Glomerular visceral epithelial cell (primary cell): ENCODE data around the gene CHMP4A.
A peak's percentile ranks its signal among the peaks of the same experiment; 100 is the strongest.

Experiments
- DNase-seq: peaks from one replicate; pipeline ENCODE4 v3.0.0-alpha.2; 2016; ENCODE audit errors: extremely low spot score

Gene CHMP4A

GRCh38 chr14:24195186-24196070 lies 17.9 kb downstream of the CHMP4A start, which contains the start of gene TM9SF1:
Gene TM9SF1, minus strand, starts transcription at chr14:24195441. Its CDS starts 422 bp downstream, at chr14:24195019.
- peak; percentile 87 for DNase-seq

GRCh38 chr14:24194873-24195185 lies 18.5 kb downstream of the CHMP4A start:
- no peak for DNase-seq

GRCh38 chr14:24194186-24194872 lies 19.0 kb downstream of the CHMP4A start:
- no peak for DNase-seq

GRCh38 chr14:24192933-24193332 lies 20.4 kb downstream of the CHMP4A start:
- DNase-seq, result no peak

GRCh38 chr14:24190416-24190815 lies 22.9 kb downstream of the CHMP4A start:
- no peak for DNase-seq

- no peak for DNase-seq
Observed at GRCh38 chr14:24189460-24189859, 23.8 kb downstream of the CHMP4A start.

GRCh38 chr14:24189059-24189375 lies 24.3 kb downstream of the CHMP4A start:
- no peak for DNase-seq

GRCh38 chr14:24188251-24189058 lies 24.8 kb downstream of the CHMP4A start, which contains the start of gene IPO4:
Gene IPO4, minus strand, starts transcription at chr14:24188816. Its CDS starts 29 bp downstream, at chr14:24188787.
- DNase-seq, result peak; percentile 98

GRCh38 chr14:24187539-24187915 lies 25.8 kb downstream of the CHMP4A start:
- DNase-seq, result no peak

- no peak for DNase-seq
Observed at GRCh38 chr14:24186831-24187538, 26.3 kb downstream of the CHMP4A start.

GRCh38 chr14:24185741-24186140 lies 27.5 kb downstream of the CHMP4A start:
- no peak for DNase-seq

GRCh38 chr14:24185026-24185425 lies 28.3 kb downstream of the CHMP4A start:
- no peak for DNase-seq

- DNase-seq, result no peak
Observed at GRCh38 chr14:24184104-24184970, 29.0 kb downstream of the CHMP4A start.

GRCh38 chr14:24183014-24183481 lies 30.2 kb downstream of the CHMP4A start:
- DNase-seq, result no peak

- DNase-seq, result no peak
Observed at GRCh38 chr14:24182110-24182882, 31.0 kb downstream of the CHMP4A start.

GRCh38 chr14:24181371-24182077 lies 31.8 kb downstream of the CHMP4A start:
- no peak for DNase-seq

- peak; percentile 90 for DNase-seq
Observed at GRCh38 chr14:24179961-24180796, 33.1 kb downstream of the CHMP4A start.

- DNase-seq, result no peak
Observed at GRCh38 chr14:24179294-24179960, 33.9 kb downstream of the CHMP4A start.
